IPS-18a (cell line): ENCODE measurements around the gene HHAT.

Experiments
- H3K27ac ChIP-seq: one replicate; pipeline ENCODE4 v1.5.1; 2013; ENCODE audit warnings: low read length
- H3K27me3 ChIP-seq: one replicate; pipeline ENCODE4 v1.6.1; 2013; ENCODE audit warnings: mild to moderate bottlenecking, low read length; ENCODE audit not compliant: control insufficient read depth, insufficient read depth
- H3K36me3 ChIP-seq: one replicate; pipeline ENCODE4 v1.6.1; 2013; ENCODE audit warnings: low read depth, low read length; ENCODE audit not compliant: control insufficient read depth
- H3K4me1 ChIP-seq: one replicate; pipeline ENCODE4 v1.6.1; 2013; ENCODE audit warnings: low read depth, low read length; ENCODE audit not compliant: control insufficient read depth
- H3K4me3 ChIP-seq: one replicate; pipeline ENCODE4 v1.5.1; 2013; ENCODE audit warnings: low read length
- H3K9ac ChIP-seq: one replicate; pipeline ENCODE4 v1.6.1; 2013; ENCODE audit warnings: mild to moderate bottlenecking, low read length, moderate library complexity
- H3K9me3 ChIP-seq: one replicate; pipeline ENCODE4 v1.6.1; 2013; ENCODE audit warnings: low read depth, low read length; ENCODE audit not compliant: control insufficient read depth

Gene HHAT

DNA sequence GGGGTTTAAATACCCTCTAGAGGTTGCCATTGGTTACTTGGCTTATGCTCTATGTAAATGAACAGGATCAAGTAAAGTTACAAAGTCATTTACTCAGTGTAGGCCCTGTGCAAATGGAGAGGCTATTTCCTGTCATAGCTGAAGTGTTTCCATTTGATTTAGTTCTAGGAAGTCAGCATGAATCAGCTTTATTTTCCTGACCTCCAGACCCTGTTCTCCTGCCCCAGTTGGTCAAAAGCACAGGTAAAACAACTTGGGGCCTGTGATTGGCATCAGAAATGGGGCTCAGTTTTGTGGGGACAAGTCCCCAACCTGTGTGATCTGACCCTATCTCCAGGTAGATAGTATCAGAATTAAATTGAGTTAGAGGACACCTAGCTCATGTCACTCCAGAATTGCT is 239.9 kb downstream of the HHAT start:
- Histone ChIP-seq H3K9me3 (no peaks in the 10 kb centered on the region), H3K36me3 (no peaks in the 10 kb centered on the region), H3K9ac (no peak overlapping the region), H3K27ac (no peak overlapping the region), H3K27me3 (no peaks in the 10 kb centered on the region), H3K4me1 (no peaks in the 10 kb centered on the region), H3K4me3 (no peak overlapping the region)

- no peaks in the 10 kb centered on the region for H3K4me1 ChIP-seq
- no peak overlapping the region for H3K4me3 ChIP-seq
- H3K9me3 ChIP-seq, result no peaks in the 10 kb centered on the region
- no peaks in the 10 kb centered on the region for H3K36me3 ChIP-seq
- no peak overlapping the region for H3K27ac ChIP-seq
- no peaks in the 10 kb centered on the region for H3K27me3 ChIP-seq
- no peak overlapping the region for H3K9ac ChIP-seq
Observed at GRCh38 chr1:210570116-210570515, 241.4 kb downstream of the HHAT start.

- Histone ChIP-seq H3K27ac (no peak overlapping the region), H3K9ac (no peak overlapping the region), H3K36me3 (no peaks in the 10 kb centered on the region), H3K9me3 (no peaks in the 10 kb centered on the region), H3K4me3 (no peak overlapping the region), H3K27me3 (no peaks in the 10 kb centered on the region), H3K4me1 (no peaks in the 10 kb centered on the region)
Observed at GRCh38 chr1:210571356-210572284, 242.9 kb downstream of the HHAT start.

DNA sequence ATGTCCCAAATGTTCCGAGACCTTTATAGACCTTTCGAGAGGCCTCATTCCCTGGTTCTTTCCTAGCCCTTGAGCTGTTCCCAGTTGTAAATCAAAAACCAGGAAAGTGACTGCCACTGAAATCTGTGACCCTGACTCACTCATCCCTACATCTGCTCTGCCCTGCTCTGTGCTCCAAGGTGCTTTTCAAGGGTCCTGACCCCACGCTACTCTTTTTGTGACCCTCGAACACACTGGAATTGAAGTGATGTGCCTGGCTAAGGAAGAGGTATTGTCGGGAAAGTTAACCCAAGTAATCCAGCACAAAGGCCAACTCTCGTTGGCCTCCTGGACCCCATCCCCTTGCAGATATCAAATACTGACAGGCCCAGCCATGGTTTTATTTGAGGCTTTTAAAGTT is 244.4 kb downstream of the HHAT start:
- Histone ChIP-seq H3K9me3 (peaks cover 5% of the 10 kb centered on the region), H3K27ac (no peak overlapping the region), H3K4me1 (no peaks in the 10 kb centered on the region), H3K36me3 (no peaks in the 10 kb centered on the region), H3K4me3 (no peak overlapping the region), H3K9ac (no peak overlapping the region), H3K27me3 (no peaks in the 10 kb centered on the region)

- H3K36me3 ChIP-seq, result no peaks in the 10 kb centered on the region
- no peaks in the 10 kb centered on the region for H3K27me3 ChIP-seq
- H3K4me3 ChIP-seq, result no peak overlapping the region
- no peaks in the 10 kb centered on the region for H3K9me3 ChIP-seq
- H3K4me1 ChIP-seq, result no peaks in the 10 kb centered on the region
- H3K27ac ChIP-seq, result no peak overlapping the region
- H3K9ac ChIP-seq, result no peak overlapping the region
Observed at GRCh38 chr1:210582205-210582970, 253.7 kb downstream of the HHAT start.

- H3K9me3 ChIP-seq, result peaks cover under 1% of the 10 kb centered on the region
- no peak overlapping the region for H3K9ac ChIP-seq
- H3K4me3 ChIP-seq, result no peak overlapping the region
- no peak overlapping the region for H3K27ac ChIP-seq
- H3K36me3 ChIP-seq, result no peaks in the 10 kb centered on the region
- H3K4me1 ChIP-seq, result no peaks in the 10 kb centered on the region
- H3K27me3 ChIP-seq, result no peaks in the 10 kb centered on the region
Observed at GRCh38 chr1:210584439-210585113, 255.9 kb downstream of the HHAT start.

DNA sequence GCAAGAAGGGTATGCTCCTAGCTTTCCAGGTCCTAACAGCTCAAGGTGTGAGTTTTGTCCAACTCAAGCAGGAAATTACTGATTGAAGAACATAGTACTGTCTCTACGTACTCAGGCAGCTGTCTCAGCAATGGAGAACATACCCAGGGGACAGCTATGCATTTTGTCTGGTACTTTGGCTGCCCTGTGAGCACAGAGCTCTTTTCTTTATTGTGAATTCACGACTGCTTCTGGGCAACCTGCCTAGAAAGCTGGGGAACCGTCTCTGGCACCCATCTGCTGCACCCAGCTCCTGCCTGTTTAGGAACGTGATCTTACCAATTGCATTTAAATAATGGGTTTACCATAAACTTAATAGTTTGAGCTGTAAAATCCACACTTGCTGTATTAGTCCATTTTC is 258.1 kb downstream of the HHAT start:
- Histone ChIP-seq H3K9ac (no peak overlapping the region), H3K36me3 (no peaks in the 10 kb centered on the region), H3K27me3 (no peaks in the 10 kb centered on the region), H3K27ac (no peak overlapping the region), H3K4me1 (no peaks in the 10 kb centered on the region), H3K4me3 (no peak overlapping the region), H3K9me3 (peaks cover 4% of the 10 kb centered on the region)

DNA sequence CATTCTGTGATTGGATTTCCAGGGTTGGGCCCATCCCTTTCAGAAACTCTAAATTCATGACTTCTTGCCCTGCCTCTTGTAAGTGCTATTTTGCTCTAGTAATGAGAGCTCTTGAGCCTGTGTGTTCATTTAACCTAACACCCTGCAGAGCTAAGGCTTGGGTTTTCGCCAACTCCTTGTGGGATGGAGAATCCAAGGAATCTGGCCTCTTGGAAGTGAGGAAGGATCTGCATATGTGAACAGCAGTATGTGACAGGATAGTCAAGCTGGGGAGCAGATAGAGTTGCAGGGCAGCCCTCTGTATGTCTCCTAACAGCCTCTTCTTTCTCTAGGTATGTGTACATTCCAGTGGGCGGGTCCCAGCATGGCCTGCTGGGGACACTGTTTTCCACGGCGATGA is 258.9 kb downstream of the HHAT start:
- Histone ChIP-seq H3K36me3 (no peaks in the 10 kb centered on the region), H3K4me1 (no peaks in the 10 kb centered on the region), H3K9me3 (peaks cover 4% of the 10 kb centered on the region), H3K27me3 (no peaks in the 10 kb centered on the region), H3K9ac (no peak overlapping the region), H3K4me3 (no peak overlapping the region), H3K27ac (no peak overlapping the region)

DNA sequence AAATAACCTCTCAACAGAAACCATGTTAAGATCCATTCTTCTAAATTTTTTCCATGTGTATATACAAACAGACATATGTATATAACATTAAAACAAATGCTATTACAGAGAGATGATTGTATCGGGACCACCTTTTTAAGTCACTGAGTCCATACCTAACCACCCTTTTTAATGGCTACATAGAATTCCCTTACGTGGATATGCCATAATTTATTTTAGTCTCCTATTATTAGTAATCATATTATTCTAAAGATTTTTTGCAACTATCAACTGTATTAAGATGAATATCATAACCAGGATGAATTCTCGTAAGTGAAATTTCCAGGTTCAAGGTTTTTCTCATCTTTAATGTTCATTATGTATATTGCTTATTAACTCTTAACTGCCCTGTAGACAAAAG is 259.7 kb downstream of the HHAT start:
- Histone ChIP-seq H3K36me3 (no peaks in the 10 kb centered on the region), H3K4me1 (no peaks in the 10 kb centered on the region), H3K4me3 (no peak overlapping the region), H3K9me3 (peaks cover 4% of the 10 kb centered on the region), H3K9ac (no peak overlapping the region), H3K27me3 (no peaks in the 10 kb centered on the region), H3K27ac (no peak overlapping the region)

DNA sequence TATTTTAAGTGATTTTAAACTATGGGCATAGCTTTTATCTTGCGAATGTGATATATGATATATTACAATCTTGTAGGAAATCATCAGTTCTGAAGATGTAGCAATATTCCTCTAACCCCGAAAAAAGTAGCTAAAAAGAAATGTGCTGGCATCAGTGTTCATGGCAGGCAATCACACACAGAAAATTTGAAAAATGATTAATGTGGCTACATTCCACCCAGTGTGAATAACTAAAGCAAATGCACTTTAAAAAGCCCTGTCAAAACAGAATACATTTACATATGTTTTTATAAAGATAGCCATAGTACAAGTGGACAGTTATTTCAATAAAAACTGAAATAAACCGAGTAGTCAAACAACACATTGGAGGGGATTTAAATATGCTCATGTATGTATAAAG is 260.2 kb downstream of the HHAT start:
- no peaks in the 10 kb centered on the region for H3K27me3 ChIP-seq
- H3K4me3 ChIP-seq, result no peak overlapping the region
- no peaks in the 10 kb centered on the region for H3K4me1 ChIP-seq
- no peak overlapping the region for H3K27ac ChIP-seq
- H3K9me3 ChIP-seq, result peaks cover 4% of the 10 kb centered on the region
- no peaks in the 10 kb centered on the region for H3K36me3 ChIP-seq
- H3K9ac ChIP-seq, result no peak overlapping the region

GRCh38 chr1:210591214-210591613 is 262.5 kb downstream of the HHAT start:
- no peak overlapping the region for H3K9ac ChIP-seq
- no peaks in the 10 kb centered on the region for H3K4me1 ChIP-seq
- no peak overlapping the region for H3K4me3 ChIP-seq
- no peaks in the 10 kb centered on the region for H3K27me3 ChIP-seq
- no peaks in the 10 kb centered on the region for H3K36me3 ChIP-seq
- peaks cover 4% of the 10 kb centered on the region for H3K9me3 ChIP-seq
- H3K27ac ChIP-seq, result no peak overlapping the region
